B cell (primary cell): ENCODE data around the gene PCGF2. TPM values are rescaled to one million over a fixed set of nuclear protein-coding genes. Genes with fewer than 3 reads are reported as not detected.

Experiments
- ATAC-seq: fragments of 200-7000 bp; cut with Tn5 transposase; one replicate; pipeline ENCODE4 v1.10.0; 2021; ENCODE audit warnings: low read depth, mild to moderate bottlenecking, moderate number of reproducible peaks, moderate library complexity
- CTCF ChIA-PET: fragments of 350-600 bp; sonication (Branson Sonifier 250); formaldehyde crosslinking; loops from one replicate; lab custom pipeline; 2021; ENCODE audit warnings: antibody characterized with exemption, inconsistent platforms; lab: Charles Lee
- POLR2A ChIA-PET: fragments of 350-600 bp; sonication (Branson Sonifier 250); formaldehyde crosslinking; loops from one replicate; lab custom pipeline; 2021; ENCODE audit warnings: antibody characterized with exemption; lab: Charles Lee
- DNase-seq: peaks from one replicate; pipeline ENCODE4 v3.0.0; 2013
- H2AFZ ChIP-seq: 2 replicates; pipeline ENCODE4 v1.6.1; 2012; ENCODE audit warnings: mild to moderate bottlenecking, low read depth, low read length; ENCODE audit not compliant: insufficient read depth, poor library complexity, severe bottlenecking
- H3K27ac ChIP-seq, 2 donors: 1 replicate in 1 of 2; 2 replicates in 1 of 2; pipeline ENCODE4 v1.5.1; 2012 to 2013; ENCODE audit warnings: low read length in 2 of 2, mild to moderate bottlenecking in 2 of 2, moderate library complexity in 1 of 2
- H3K27me3 ChIP-seq, 4 experiments: fragments of 200-600 bp in 1 of 4; sonication (generic) in 1 of 4; replicated peaks in 1 of 4; 1 replicate in 2 of 4; 2 replicates in 2 of 4; pipeline versions ENCODE4 v1.6.1 to v1.7.0; 2013 to 2016; ENCODE audit warnings: low read length in 3 of 4, mild to moderate bottlenecking in 2 of 4, mixed read lengths in 1 of 4, moderate library complexity in 1 of 4; ENCODE audit not compliant: insufficient read depth in 4 of 4, control insufficient read depth in 3 of 4; ENCODE audit errors: control extremely low read depth in 1 of 4
- H3K36me3 ChIP-seq, 2 experiments: replicated peaks in 1 of 2; 1 replicate in 1 of 2; 2 replicates in 1 of 2; pipeline versions ENCODE4 v1.6.1 to v1.7.1; 2013; ENCODE audit warnings: low read length in 1 of 2; ENCODE audit not compliant: insufficient read depth in 2 of 2, control insufficient read depth in 1 of 2; ENCODE audit errors: control extremely low read depth in 1 of 2, extremely low read depth in 1 of 2
- H3K4me1 ChIP-seq, 2 donors: fragments of 200-600 bp in 1 of 2; sonication (generic) in 1 of 2; 1 replicate in 1 of 2; 2 replicates in 1 of 2; pipeline versions ENCODE4 v1.5.1 to v1.6.1; 2013 to 2017; ENCODE audit warnings: low read length in 2 of 2; ENCODE audit not compliant: control insufficient read depth in 2 of 2, insufficient read depth in 2 of 2
- H3K4me2 ChIP-seq: replicated peaks from 2 replicates; pipeline ENCODE3; 2012; ENCODE audit warnings: mild to moderate bottlenecking, low read depth, low read length; ENCODE audit not compliant: poor library complexity, severe bottlenecking
- H3K4me3 ChIP-seq, 5 experiments: fragments of 200-600 bp in 1 of 5; sonication (generic) in 1 of 5; 1 replicate in 3 of 5; 2 replicates in 2 of 5; pipeline versions ENCODE4 v1.5.1 to v1.7.0; 2011 to 2016; ENCODE audit warnings: low read length in 4 of 5, mild to moderate bottlenecking in 4 of 5, low read depth in 2 of 5, control low read depth in 1 of 5, moderate library complexity in 1 of 5; ENCODE audit not compliant: insufficient read depth in 1 of 5; ENCODE audit errors: control extremely low read depth in 1 of 5, extremely low read depth in 1 of 5
- H3K79me2 ChIP-seq: fragments of 200-600 bp; sonication (generic); one replicate; pipeline ENCODE4 v1.6.0; 2016; ENCODE audit warnings: low read length; ENCODE audit not compliant: control insufficient read depth, insufficient read depth
- H3K9ac ChIP-seq: fragments of 200-600 bp; sonication (generic); 2 replicates; pipeline ENCODE4 v1.6.1; 2017; ENCODE audit warnings: mild to moderate bottlenecking, low read length, moderate library complexity
- H3K9me3 ChIP-seq, 3 donors: one replicate each; pipeline versions ENCODE4 v1.6.1 to v1.7.1; 2013; ENCODE audit warnings: low read length in 2 of 3; ENCODE audit not compliant: control insufficient read depth in 2 of 3, insufficient read depth in 1 of 3; ENCODE audit errors: control extremely low read depth in 1 of 3
- H4K20me1 ChIP-seq: 2 replicates; pipeline ENCODE4 v1.6.0; 2012; ENCODE audit warnings: mild to moderate bottlenecking, low read length; ENCODE audit not compliant: insufficient read depth, control insufficient read depth, poor library complexity, severe bottlenecking
- H3K27ac Mint-ChIP-seq: one replicate; pipeline ENCODE4 v1.8.0; 2021; ENCODE audit warnings: mixed read lengths
- H3K27me3 Mint-ChIP-seq: one replicate; pipeline ENCODE4 v1.8.0; 2021; ENCODE audit warnings: mixed read lengths
- H3K4me1 Mint-ChIP-seq: one replicate; pipeline ENCODE4 v1.8.0; 2021; ENCODE audit warnings: mixed read lengths
- H3K4me3 Mint-ChIP-seq: one replicate; pipeline ENCODE4 v1.8.0; 2021; ENCODE audit warnings: mixed read lengths
- H3K9me3 Mint-ChIP-seq: one replicate; pipeline ENCODE4 v1.8.0; 2022; ENCODE audit warnings: mixed read lengths; ENCODE audit not compliant: insufficient read depth
- EZH2 ChIP-seq: IDR thresholded peaks from 2 replicates; pipeline ENCODE4 v1.6.1; 2012; ENCODE audit warnings: borderline replicate concordance, low read depth, mild to moderate bottlenecking, moderate library complexity, low read length; ENCODE audit not compliant: insufficient read depth, poor library complexity, severe bottlenecking
- WGBS: methylation state at CpG from one replicate; pipeline ENCODE4 v1.1.5; 2013; ENCODE audit warnings: missing lambda C conversion rate; ENCODE audit not compliant: insufficient coverage; 5-methylcytosine and 5-hydroxymethylcytosine counted together
- intact Hi-C: fragments of 100-400 bp; cut with micrococcal nuclease; formaldehyde crosslinking; loops from one replicate; pipeline ENCODE4 v1.10.0; 2022
- polyA plus RNA-seq: library from polyadenylated mRNA; depleted of rRNA; stranded (reverse); fragments of >200 nt; gene quantifications from 2 replicates; pipeline ENCODE4 v1.2.3, GENCODE V29; 2012
- total RNA-seq, 2 donors: library from RNA; stranded (reverse); fragments of 120-200 nt in 1 of 2; gene quantifications; 1 replicate in 1 of 2; 2 replicates in 1 of 2; pipeline versions ENCODE4 v1.2.3 to v1.2.4, GENCODE V29; 2013 to 2022
- TF ChIP-seq, protein P1 (sequence below): fragments of 200-600 bp; IDR thresholded peaks from one replicate; pipeline ENCODE4 v1.8.0; 2022; ENCODE audit warnings: antibody characterized with exemption, mild to moderate bottlenecking

PCGF2 gene
- total and polyA plus RNA-seq, 2 donors (not counting 1 experiment from before 2014, with no cell fraction given): 0.04 TPM; not detected in 1

- intact Hi-C loops: loop anchor here (1.0 to 5.0 kb wide), 2 partner anchors 193 to 404 kb away; no protein-coding TSS in a partner anchor
- H3K27ac ChIP-seq: no peak overlapping the region
- Mint-ChIP-seq H3K27ac (peak overlapping the region; percentile 93), H3K4me1 (peaks cover 56% of the 10 kb centered on the region), H3K27me3 (peaks cover 33% of the 10 kb centered on the region), H3K4me3 (peak overlapping the region; percentile 94), H3K9me3 (no peaks in the 10 kb centered on the region)
- no peak overlapping the region for H3K9ac ChIP-seq
- H3K4me3 ChIP-seq: peak overlapping the region in 2 of 5 experiments; percentile 41 to 57
- peaks cover 0 to 9% (median 0%) of the 10 kb centered on the region in 3 donors for H3K9me3 ChIP-seq
- 11% methylated on average over 24 of the region's 28 CpGs for WGBS
- H3K79me2 ChIP-seq: peaks cover 33% of the 10 kb centered on the region
- ChIA-PET POLR2A (interaction anchor here (0.9 kb wide), 1 partner anchor 77 kb away, joined by 3 read pairs; no protein-coding TSS in a partner anchor), CTCF (interaction anchor here (0.9 to 2.6 kb wide), 2 partner anchors 16 to 74 kb away, joined by 4 to 9 read pairs; no protein-coding TSS in a partner anchor)
- peaks cover 0 to 50% (median 25%) of the 10 kb centered on the region in 4 experiments for H3K27me3 ChIP-seq
- ATAC-seq (no peak), DNase-seq (peak; percentile 57)
- H2AFZ ChIP-seq: no peak overlapping the region
- no peak for TF ChIP-seq EZH2
- TF ChIP-seq, protein P1, sequence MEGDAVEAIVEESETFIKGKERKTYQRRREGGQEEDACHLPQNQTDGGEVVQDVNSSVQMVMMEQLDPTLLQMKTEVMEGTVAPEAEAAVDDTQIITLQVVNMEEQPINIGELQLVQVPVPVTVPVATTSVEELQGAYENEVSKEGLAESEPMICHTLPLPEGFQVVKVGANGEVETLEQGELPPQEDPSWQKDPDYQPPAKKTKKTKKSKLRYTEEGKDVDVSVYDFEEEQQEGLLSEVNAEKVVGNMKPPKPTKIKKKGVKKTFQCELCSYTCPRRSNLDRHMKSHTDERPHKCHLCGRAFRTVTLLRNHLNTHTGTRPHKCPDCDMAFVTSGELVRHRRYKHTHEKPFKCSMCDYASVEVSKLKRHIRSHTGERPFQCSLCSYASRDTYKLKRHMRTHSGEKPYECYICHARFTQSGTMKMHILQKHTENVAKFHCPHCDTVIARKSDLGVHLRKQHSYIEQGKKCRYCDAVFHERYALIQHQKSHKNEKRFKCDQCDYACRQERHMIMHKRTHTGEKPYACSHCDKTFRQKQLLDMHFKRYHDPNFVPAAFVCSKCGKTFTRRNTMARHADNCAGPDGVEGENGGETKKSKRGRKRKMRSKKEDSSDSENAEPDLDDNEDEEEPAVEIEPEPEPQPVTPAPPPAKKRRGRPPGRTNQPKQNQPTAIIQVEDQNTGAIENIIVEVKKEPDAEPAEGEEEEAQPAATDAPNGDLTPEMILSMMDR: no peak
- peak overlapping the region; percentile 79 for H3K4me2 ChIP-seq
- peaks cover 36% of the 10 kb centered on the region for H4K20me1 ChIP-seq
- peaks cover 67 to 77% of the 10 kb centered on the region in 2 donors for H3K4me1 ChIP-seq
- peaks cover 0 to 8% of the 10 kb centered on the region in 2 experiments for H3K36me3 ChIP-seq
Measured at GRCh38 chr17:38750312-38751121, 2.4 kb upstream of the PCGF2 start.

DNA sequence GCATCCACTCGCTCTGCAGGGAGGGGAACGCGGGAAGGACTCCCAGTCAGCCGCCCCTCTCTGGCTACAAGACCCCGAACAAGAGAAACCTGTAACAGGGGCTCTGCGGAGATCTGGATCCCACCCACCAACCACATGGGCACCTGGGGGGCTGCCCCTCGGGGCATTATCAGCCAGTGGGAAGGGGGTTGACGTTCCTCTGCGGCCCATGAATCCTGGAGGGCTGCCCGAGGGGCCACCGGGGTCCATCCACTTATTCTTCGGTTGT lies 1.8 kb upstream of the PCGF2 start:
- ChIA-PET POLR2A (no interaction called here), CTCF (no interaction called here)
- Mint-ChIP-seq H3K27me3 (peaks cover 33% of the 10 kb centered on the region), H3K4me1 (peaks cover 56% of the 10 kb centered on the region), H3K4me3 (peak overlapping the region; percentile 94), H3K27ac (no peak overlapping the region), H3K9me3 (no peaks in the 10 kb centered on the region)
- peaks cover 0 to 5% of the 10 kb centered on the region in 2 experiments for H3K36me3 ChIP-seq
- peaks cover 0 to 9% (median 0%) of the 10 kb centered on the region in 3 donors for H3K9me3 ChIP-seq
- H3K4me1 ChIP-seq: peaks cover 68 to 80% of the 10 kb centered on the region in 2 donors
- H3K4me3 ChIP-seq: peak overlapping the region in 4 of 5 experiments; percentile 18 to 57 (median 42)
- WGBS: 7% methylated on average over 9 of the region's 12 CpGs
- H3K27me3 ChIP-seq: peaks cover 0 to 50% (median 25%) of the 10 kb centered on the region in 4 experiments
- ATAC-seq: no peak
- no peak for DNase-seq
- intact Hi-C loops: loop anchor here (5.0 kb wide), 1 partner anchor 193 kb away; no protein-coding TSS in a partner anchor
- peak overlapping the region; percentile 60 for H3K9ac ChIP-seq
- peaks cover 32% of the 10 kb centered on the region for H4K20me1 ChIP-seq
- no peak overlapping the region for H3K27ac ChIP-seq
- H3K79me2 ChIP-seq: peaks cover 29% of the 10 kb centered on the region
- peak overlapping the region; percentile 21 for H2AFZ ChIP-seq
- peak overlapping the region; percentile 79 for H3K4me2 ChIP-seq
- peak; percentile 51 for TF ChIP-seq EZH2
- TF ChIP-seq, protein P1: no peak
